Naive thymus-derived CD4-positive, alpha-beta T cell (primary cell): ENCODE measurements around the gene DMKN. TPM values are rescaled to one million over a fixed set of nuclear protein-coding genes. Genes with fewer than 3 reads are reported as not detected.
A peak's percentile ranks its signal among the peaks of the same experiment; 100 is the strongest.

ENCODE experiments used
- ATAC-seq: fragments of 150-1000 bp; cut with Tn5 transposase; 2 replicates; pipeline ENCODE4 v1.10.0; 2021; ENCODE audit warnings: mild to moderate bottlenecking, moderate library complexity
- CTCF ChIA-PET: fragments of 350-600 bp; sonication (Branson Sonifier 250); formaldehyde crosslinking; loops from one replicate; lab custom pipeline; 2021; ENCODE audit warnings: antibody characterized with exemption; lab: Charles Lee
- POLR2A ChIA-PET: fragments of 350-600 bp; sonication (Branson Sonifier 250); formaldehyde crosslinking; loops from one replicate; lab custom pipeline; 2021; ENCODE audit warnings: antibody characterized with exemption, inconsistent platforms; lab: Charles Lee
- DNase-seq, 9 donors: peaks; one replicate each; pipeline versions ENCODE4 v3.0.0 to v3.0.0-alpha.2; 2020 to 2022; ENCODE audit warnings: mixed read lengths in 1 of 9
- H3K27ac ChIP-seq: one replicate; pipeline ENCODE4 v1.7.0; 2013; ENCODE audit warnings: mild to moderate bottlenecking, low read depth, low read length, moderate library complexity
- H3K27me3 ChIP-seq, 2 donors: one replicate each; pipeline ENCODE4 v1.7.0; 2013; ENCODE audit warnings: low read length in 2 of 2, mild to moderate bottlenecking in 2 of 2, moderate library complexity in 2 of 2; ENCODE audit not compliant: control insufficient read depth in 2 of 2, insufficient read depth in 2 of 2
- H3K36me3 ChIP-seq, 3 experiments: 1 replicate in 2 of 3; 2 replicates in 1 of 3; pipeline ENCODE4 v1.7.0; 2013; ENCODE audit warnings: low read length in 3 of 3, mild to moderate bottlenecking in 3 of 3, moderate library complexity in 1 of 3; ENCODE audit not compliant: insufficient read depth in 3 of 3, control insufficient read depth in 2 of 3
- H3K4me1 ChIP-seq, 2 donors: one replicate each; pipeline ENCODE4 v1.7.0; 2013; ENCODE audit warnings: low read length in 2 of 2, mild to moderate bottlenecking in 2 of 2, moderate library complexity in 1 of 2; ENCODE audit not compliant: control insufficient read depth in 2 of 2, insufficient read depth in 2 of 2
- H3K4me3 ChIP-seq: 2 replicates; pipeline ENCODE4 v1.7.0; 2013; ENCODE audit warnings: mild to moderate bottlenecking, low read length
- H3K9me3 ChIP-seq, 3 experiments: 1 replicate in 2 of 3; 2 replicates in 1 of 3; pipeline ENCODE4 v1.7.0; 2013; ENCODE audit warnings: low read length in 3 of 3; ENCODE audit not compliant: control insufficient read depth in 2 of 3
- H3K27ac Mint-ChIP-seq, 9 donors: one replicate each; pipeline ENCODE4 v1.8.0; 2020 to 2022; ENCODE audit warnings: mixed read lengths in 9 of 9, mild to moderate bottlenecking in 8 of 9, moderate library complexity in 5 of 9, inconsistent platforms in 2 of 9
- H3K27me3 Mint-ChIP-seq, 5 donors: one replicate each; pipeline ENCODE4 v1.8.0; 2021 to 2022; ENCODE audit warnings: mixed read lengths in 5 of 5, mild to moderate bottlenecking in 1 of 5
- H3K36me3 Mint-ChIP-seq, 5 donors: one replicate each; pipeline ENCODE4 v1.8.0; 2020 to 2022; ENCODE audit warnings: mixed read lengths in 5 of 5, mild to moderate bottlenecking in 3 of 5, inconsistent platforms in 1 of 5
- H3K4me1 Mint-ChIP-seq, 7 donors: one replicate each; pipeline ENCODE4 v1.8.0; 2020 to 2022; ENCODE audit warnings: mixed read lengths in 7 of 7, mild to moderate bottlenecking in 3 of 7, inconsistent platforms in 1 of 7
- H3K4me3 Mint-ChIP-seq, 10 donors: one replicate each; pipeline ENCODE4 v1.8.0; 2020 to 2022; ENCODE audit warnings: mild to moderate bottlenecking in 10 of 10, mixed read lengths in 10 of 10, moderate library complexity in 6 of 10, inconsistent platforms in 2 of 10
- H3K9me3 Mint-ChIP-seq, 11 donors: one replicate each; pipeline ENCODE4 v1.8.0; 2020 to 2022; ENCODE audit warnings: mixed read lengths in 11 of 11, mild to moderate bottlenecking in 4 of 11, inconsistent platforms in 1 of 11, moderate library complexity in 1 of 11
- intact Hi-C, 2 donors: fragments of 100-400 bp; cut with micrococcal nuclease; formaldehyde crosslinking; loops; one replicate each; pipeline ENCODE4 v1.15.1; 2023
- polyA plus RNA-seq, 2 donors: library from polyadenylated mRNA; unstranded; fragments of 300-500 nt; fragmentation: Illumina TruSeq; gene quantifications; one replicate each; pipeline ENCODE4 v1.2.3, GENCODE V29; 2021
- total RNA-seq, 6 experiments: library from RNA in 5 of 6; stranded (reverse) in 5 of 6; gene quantifications; 1 replicate in 5 of 6; 2 replicates in 1 of 6; pipeline ENCODE4 v1.2.3 and lab custom pipeline; 2021 to 2026

DMKN gene
- total and polyA plus RNA-seq, 7 experiments from 2014 or later = 0.54 to 0.76 TPM; not detected in 5

- Histone ChIP-seq H3K4me3 (peak within 1 kb of the TSS; percentile 78), H3K36me3 (peaks cover 0 to 13% (median 0%) of the 10 kb centered on the region in 3 experiments), H3K27ac (peak within 1 kb of the TSS; percentile 84), H3K27me3 (no peaks in the 10 kb centered on the region), H3K9me3 (no peaks in the 10 kb centered on the region), H3K4me1 (peaks cover 13 to 16% of the 10 kb centered on the region in 2 donors)
- H3K36me3 Mint-ChIP-seq = peaks cover 0 to 8% (median 0%) of the 10 kb centered on the region in 5 donors
- CTCF ChIA-PET = no interaction called here
- no peaks in the 10 kb centered on the region for H3K27me3 Mint-ChIP-seq
- intact Hi-C loops = loop anchor here (1.0 to 5.0 kb wide), 9 partner anchors 47 to 386 kb away; partner anchors contain the start of genes HAUS5 (in 2 of the 2) and COX6B1 (in 1 of the 2)
- POLR2A ChIA-PET = interaction anchor here (0.6 to 0.8 kb wide), 2 partner anchors 290 to 554 kb away, joined by 3 read pairs; no protein-coding TSS in a partner anchor
- H3K9me3 Mint-ChIP-seq = no peaks in the 10 kb centered on the region
- H3K27ac Mint-ChIP-seq = peak within 1 kb of the TSS; percentile 52 to 96 (median 90)
- DNase-seq (peak; percentile 60 to 90 (median 69)), ATAC-seq (peak; percentile 91)
- H3K4me1 Mint-ChIP-seq = peaks cover 27 to 41% (median 38%) of the 10 kb centered on the region in 7 donors
- peak within 1 kb of the TSS; percentile 79 to 93 (median 89) for H3K4me3 Mint-ChIP-seq
Measured at GRCh38 chr19:35545001-35545854, 31.8 kb upstream of the DMKN start, which contains the start of gene TMEM147. TMEM147 (plus strand) TSS chr19:35545626; CDS start chr19:35545740, 114 bp downstream.

- ChIA-PET POLR2A (interaction anchor here (0.8 kb wide), 1 partner anchor 553 kb away, joined by 3 read pairs; no protein-coding TSS in a partner anchor), CTCF (no interaction called here)
- no peaks in the 10 kb centered on the region for H3K9me3 ChIP-seq
- peaks cover 0 to 13% (median 0%) of the 10 kb centered on the region in 3 experiments for H3K36me3 ChIP-seq
- peak overlapping the region; percentile 52 to 96 (median 89) for H3K27ac Mint-ChIP-seq
- ATAC-seq (no peak), DNase-seq (no peak)
- no peaks in the 10 kb centered on the region for H3K27me3 ChIP-seq
- intact Hi-C loops = loop anchor here in 1 of 2 donors (2.0 kb wide), 1 partner anchor 101 kb away; no protein-coding TSS in a partner anchor
- peak overlapping the region; percentile 84 for H3K27ac ChIP-seq
- H3K27me3 Mint-ChIP-seq = no peaks in the 10 kb centered on the region
- H3K4me3 ChIP-seq = peak overlapping the region; percentile 78
- no peaks in the 10 kb centered on the region for H3K9me3 Mint-ChIP-seq
- H3K36me3 Mint-ChIP-seq = peaks cover 0 to 8% (median 0%) of the 10 kb centered on the region in 5 donors
- H3K4me1 ChIP-seq = peaks cover 13 to 16% of the 10 kb centered on the region in 2 donors
- H3K4me1 Mint-ChIP-seq = peaks cover 26 to 40% (median 37%) of the 10 kb centered on the region in 7 donors
- H3K4me3 Mint-ChIP-seq = peak overlapping the region; percentile 79 to 93 (median 89)
Measured at GRCh38 chr19:35544110-35544802, 30.8 kb upstream of the DMKN start.

- ChIA-PET POLR2A (no interaction called here), CTCF (no interaction called here)
- H3K27me3 ChIP-seq = no peaks in the 10 kb centered on the region
- no peak for ATAC-seq
- H3K4me3 ChIP-seq = no peak overlapping the region
- DNase-seq = no peak
- H3K4me1 ChIP-seq = peaks cover 13 to 16% of the 10 kb centered on the region in 2 donors
- no peaks in the 10 kb centered on the region for H3K9me3 Mint-ChIP-seq
- peak overlapping the region; percentile 84 for H3K27ac ChIP-seq
- H3K27ac Mint-ChIP-seq = peak overlapping the region in 4 of 9 donors; percentile 21 to 96 (median 42)
- peaks cover 0 to 8% (median 0%) of the 10 kb centered on the region in 5 donors for H3K36me3 Mint-ChIP-seq
- intact Hi-C loops = loop anchor here in 1 of 2 donors (2.0 kb wide), 1 partner anchor 101 kb away; no protein-coding TSS in a partner anchor
- H3K4me1 Mint-ChIP-seq = peaks cover 19 to 34% (median 29%) of the 10 kb centered on the region in 7 donors
- H3K27me3 Mint-ChIP-seq = no peaks in the 10 kb centered on the region
- peaks cover 0 to 13% (median 0%) of the 10 kb centered on the region in 3 experiments for H3K36me3 ChIP-seq
- H3K9me3 ChIP-seq = no peaks in the 10 kb centered on the region
- H3K4me3 Mint-ChIP-seq = peak overlapping the region in 5 of 10 donors; percentile 29 to 89 (median 88)
Measured at GRCh38 chr19:35543280-35544109, 30.0 kb upstream of the DMKN start.

- peaks cover 13 to 16% of the 10 kb centered on the region in 2 donors for H3K4me1 ChIP-seq
- no peak overlapping the region for H3K4me3 ChIP-seq
- H3K4me3 Mint-ChIP-seq = no peak overlapping the region
- DNase-seq = no peak
- H3K27ac ChIP-seq = no peak overlapping the region
- peaks cover 0 to 5% (median 0%) of the 10 kb centered on the region in 3 experiments for H3K36me3 ChIP-seq
- H3K27me3 ChIP-seq = no peaks in the 10 kb centered on the region
- peaks cover 0 to 8% (median 0%) of the 10 kb centered on the region in 5 donors for H3K36me3 Mint-ChIP-seq
- ChIA-PET POLR2A (no interaction called here), CTCF (no interaction called here)
- intact Hi-C loops = no loop called here
- H3K27ac Mint-ChIP-seq = peak overlapping the region in 4 of 9 donors; percentile 39 to 67 (median 58)
- no peaks in the 10 kb centered on the region for H3K9me3 Mint-ChIP-seq
- no peaks in the 10 kb centered on the region for H3K27me3 Mint-ChIP-seq
- ATAC-seq = no peak
- peaks cover 18 to 28% (median 24%) of the 10 kb centered on the region in 7 donors for H3K4me1 Mint-ChIP-seq
- H3K9me3 ChIP-seq = no peaks in the 10 kb centered on the region
Measured at GRCh38 chr19:35542209-35542608, 28.8 kb upstream of the DMKN start.

- Mint-ChIP-seq H3K27me3 (no peaks in the 10 kb centered on the region), H3K4me1 (peaks cover 7 to 15% (median 12%) of the 10 kb centered on the region in 7 donors), H3K4me3 (no peak overlapping the region), H3K9me3 (no peaks in the 10 kb centered on the region), H3K27ac (peak overlapping the region in 2 of 9 donors; percentile 47 to 85), H3K36me3 (peaks cover 0 to 5% (median 0%) of the 10 kb centered on the region in 5 donors)
- H3K4me3 ChIP-seq = no peak overlapping the region
- POLR2A ChIA-PET = no interaction called here
- intact Hi-C loops = no loop called here
- H3K9me3 ChIP-seq = no peaks in the 10 kb centered on the region
- CTCF ChIA-PET = no interaction called here
- ATAC-seq (no peak), DNase-seq (no peak)
- no peaks in the 10 kb centered on the region for H3K27me3 ChIP-seq
- peaks cover 0 to 5% of the 10 kb centered on the region in 2 donors for H3K4me1 ChIP-seq
- H3K36me3 ChIP-seq = peaks cover 0 to under 1% (median 0%) of the 10 kb centered on the region in 3 experiments
- H3K27ac ChIP-seq = no peak overlapping the region
Measured at GRCh38 chr19:35540356-35540927, 27.0 kb upstream of the DMKN start.
